ENCODE results near the gene RASSF10. TPM values are rescaled to one million over a fixed set of nuclear protein-coding genes. Genes with fewer than 3 reads are reported as not detected.

Gene RASSF10
- total RNA-seq (2014; rRNA removed) = not detected in 2 replicates
- Bru-seq, nascent RNA = not detected
- BruChase-seq, experiment 1, labeled RNA remaining after a 6-hour chase = percentile 37 among the genes with signal in this experiment
- percentile 44 among the genes with signal in this experiment for BruChase-seq, experiment 2, labeled RNA remaining after a 2-hour chase
- long read RNA-seq = 0 reads

DNA sequence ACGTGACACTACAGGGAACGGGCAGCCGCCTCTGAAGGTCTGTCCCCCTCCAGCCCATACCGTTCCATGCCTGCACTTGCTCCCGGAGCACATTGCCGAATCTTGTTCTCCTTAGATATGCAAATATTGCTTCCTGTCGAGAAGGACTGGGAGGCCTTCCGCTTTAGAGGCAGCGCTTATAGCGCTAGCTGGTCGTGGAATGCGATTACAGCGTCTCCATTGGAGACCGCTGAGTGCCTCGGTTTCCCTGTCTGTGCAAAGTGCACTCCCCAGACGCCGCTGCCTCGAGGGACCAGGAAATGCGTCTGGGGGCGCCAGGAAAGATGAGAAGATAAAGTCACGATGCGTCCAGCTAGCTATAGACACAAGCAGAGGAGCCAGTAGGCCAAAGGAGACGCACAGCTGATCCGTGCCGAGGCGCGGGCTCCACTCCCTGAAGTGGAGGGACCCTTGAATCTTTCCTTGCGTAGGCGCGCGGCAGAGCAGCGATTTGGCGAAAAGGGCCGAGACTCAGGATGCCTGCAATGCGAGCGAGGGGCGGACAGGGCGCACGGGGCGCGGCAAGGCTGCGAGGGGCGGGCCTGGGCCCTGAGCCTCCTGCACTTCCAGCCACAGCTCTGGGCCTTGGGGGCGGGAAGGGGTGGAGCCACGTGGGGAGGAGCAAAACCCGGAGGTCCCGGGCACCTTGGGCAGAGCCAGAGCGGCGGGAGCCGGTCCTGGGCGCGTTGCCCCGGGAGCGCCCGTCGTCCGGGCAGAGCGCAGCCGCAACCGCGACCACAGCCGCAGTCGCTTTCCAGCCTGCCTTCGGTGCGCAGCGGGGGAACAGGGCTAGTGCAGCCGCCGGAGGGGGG is at the start of gene RASSF10:
Gene RASSF10, plus strand, starts transcription at position 692 of the 851 bp plus-strand sequence. CDS start 261 bp downstream, outside the sequence.
- ATAC-seq (no peak), DNase-seq (no peak)
- no peak within 1 kb of the TSS for H3K27ac ChIP-seq (ENCODE audit: low read length)
- no peaks in the 10 kb centered on the region for H3K9me2 ChIP-seq (replicated peaks; ENCODE audit: low read length)
- intact Hi-C loops (cut with micrococcal nuclease) = no loop called here
- H3K9me3 ChIP-seq (ENCODE audit: low read length) = no peaks in the 10 kb centered on the region
- H4K20me1 ChIP-seq (ENCODE audit: low read length) = no peaks in the 10 kb centered on the region
- no peak within 1 kb of the TSS for H3K9ac ChIP-seq (ENCODE audit: low read length)
- H3K4me3 ChIP-seq (ENCODE audit: low read length) = no peak within 1 kb of the TSS
- no peaks in the 10 kb centered on the region for H3K79me2 ChIP-seq (ENCODE audit: low read length)
- POLR2A ChIA-PET (ENCODE audit: unreplicated experiment) = no interaction called here
- H3K27me3 ChIP-seq (ENCODE audit: low read length) = no peaks in the 10 kb centered on the region; the same call in 1 of the 2 replicates
- H3K4me2 ChIP-seq (ENCODE audit: low read length) = no peak within 1 kb of the TSS
- CTCF ChIA-PET = no interaction called here
- no peaks in the 10 kb centered on the region for H3F3A ChIP-seq (ENCODE audit: low read length, unreplicated experiment)
- no peak within 1 kb of the TSS for H2AFZ ChIP-seq (ENCODE audit: low read length)
- BruUV-seq (replicated peaks) = no TSS peak
- H3K36me3 ChIP-seq (ENCODE audit: low read depth, low read length) = no peaks in the 10 kb centered on the region
- TF ChIP-seq EZH2 (IDR thresholded peaks at IDR 0.05; ENCODE audit: low read length, unreplicated experiment) (no peak), CTCF (conservative IDR thresholded peaks at IDR 0.05; ENCODE audit: low read depth, low read length) (no peak), EZH2phosphoT487 (IDR thresholded peaks at IDR 0.05; ENCODE audit: borderline replicate concordance, low read length) (no peak)
- peaks cover 6% of the 10 kb centered on the region for H3K4me1 ChIP-seq (ENCODE audit: insufficient read depth, low read length)

DNA sequence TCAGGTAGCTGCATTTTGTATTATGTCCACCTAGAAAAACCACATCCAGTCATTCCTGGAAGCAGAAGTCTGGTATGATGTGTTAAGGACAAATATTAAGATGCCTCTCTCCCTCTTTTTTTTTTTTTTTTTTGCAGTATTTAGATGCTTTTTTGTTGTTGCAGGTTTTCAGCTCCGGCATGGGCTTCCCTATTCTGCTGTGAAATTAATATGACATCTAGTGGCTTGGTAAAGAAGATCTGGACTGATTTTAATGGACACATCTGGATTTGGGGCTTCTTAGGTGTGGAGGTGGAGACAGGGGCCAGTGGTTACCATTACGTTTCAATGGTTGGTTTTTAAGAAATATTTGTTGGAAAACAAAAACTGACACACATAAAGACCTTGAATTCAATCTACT is 47.5 kb upstream of the RASSF10 start:
- H3K27ac ChIP-seq (ENCODE audit: low read length) = no peak overlapping the region
- no peak overlapping the region for H3K9ac ChIP-seq (ENCODE audit: low read length)
- H4K20me1 ChIP-seq (ENCODE audit: low read length) = no peaks in the 10 kb centered on the region
- CTCF ChIA-PET = interaction anchor here (0.6 to 1.5 kb wide), 5 partner anchors 47 to 648 kb away, joined by 3 to 15 read pairs (median 5); no protein-coding TSS in a partner anchor
- no peaks in the 10 kb centered on the region for H3K9me2 ChIP-seq (replicated peaks; ENCODE audit: low read length)
- POLR2A ChIA-PET (ENCODE audit: unreplicated experiment) = no interaction called here
- H3K4me3 ChIP-seq (ENCODE audit: low read length) = no peak overlapping the region
- H3K9me3 ChIP-seq (ENCODE audit: low read length) = no peaks in the 10 kb centered on the region
- H3F3A ChIP-seq (ENCODE audit: low read length, unreplicated experiment) = no peaks in the 10 kb centered on the region
- no peak overlapping the region for H2AFZ ChIP-seq (ENCODE audit: low read length)
- DNase-seq = peak; percentile 16
- TF ChIP-seq EZH2phosphoT487 (IDR thresholded peaks at IDR 0.05; ENCODE audit: borderline replicate concordance, low read length) (no peak), CTCF (conservative IDR thresholded peaks at IDR 0.05; ENCODE audit: low read depth, low read length) (peak; percentile 39; the same call in 1 of the 2 replicates)
- H3K79me2 ChIP-seq (ENCODE audit: low read length) = no peaks in the 10 kb centered on the region
- H3K27me3 ChIP-seq (ENCODE audit: low read length) = no peaks in the 10 kb centered on the region
- H3K36me3 ChIP-seq (ENCODE audit: low read depth, low read length) = no peaks in the 10 kb centered on the region
- BruUV-seq (replicated peaks) = no TSS peak
- 0 out of 2 replicates have a peak, but pooled peaks have one; percentile 33 for ATAC-seq
- 0 out of 2 replicates have a peak, but pooled peaks cover 3% of the 10 kb centered on the region for H3K4me1 ChIP-seq (ENCODE audit: insufficient read depth, low read length)
- no peak overlapping the region for H3K4me2 ChIP-seq (ENCODE audit: low read length)
- intact Hi-C loops (cut with micrococcal nuclease) = loop anchor here (1.0 to 10.0 kb wide), 5 partner anchors 54 to 674 kb away; no protein-coding TSS in a partner anchor

All from PC-3 (cell line).